HepG2 (cell line): ENCODE results near the gene ZBTB48. TPM values are rescaled to one million over a fixed set of nuclear protein-coding genes. Genes with fewer than 3 reads are reported as not detected.

ENCODE experiments used
- ARID3A ChIP-seq: IDR thresholded peaks from 2 replicates; pipeline ENCODE4 v1.6.1; 2012; ENCODE audit warnings: low read depth, low read length, improper control_type of control experiment
- GPN1 ChIP-seq: sonication (generic); formaldehyde crosslinking; IDR thresholded peaks from 2 replicates; pipeline ENCODE4 v1.5.1; 2020; ENCODE audit warnings: missing genetic modification reagents, borderline replicate concordance
- ISX ChIP-seq: sonication (generic); formaldehyde crosslinking; conservative IDR thresholded peaks from 2 replicates; pipeline ENCODE4 v1.5.0; 2020; ENCODE audit warnings: missing genetic modification reagents
- KAT8 ChIP-seq: IDR thresholded peaks from 2 replicates; pipeline ENCODE4 v1.6.1; 2016; ENCODE audit warnings: missing genetic modification reagents, missing compliant biosample characterization
- MAFF ChIP-seq: IDR thresholded peaks from 2 replicates; pipeline ENCODE4 v1.6.1; 2011; ENCODE audit warnings: low read depth, low read length, improper control_type of control experiment
- MXD4 ChIP-seq: IDR thresholded peaks from 2 replicates; pipeline ENCODE4 v1.6.1; 2016; ENCODE audit warnings: mild to moderate bottlenecking, missing biosample characterization, missing genetic modification reagents
- NR2F1 ChIP-seq, 2 experiments: fragments of 450-650 bp in 1 of 2; formaldehyde crosslinking in 1 of 2; IDR thresholded peaks; 2 replicates each; pipeline versions ENCODE4 v1.5.0 to v1.6.1; 2016 to 2020; ENCODE audit warnings: mild to moderate bottlenecking in 1 of 2, missing compliant biosample characterization in 1 of 2, missing genetic modification reagents in 1 of 2, moderate library complexity in 1 of 2
- PLSCR1 ChIP-seq: sonication (generic); formaldehyde crosslinking; IDR thresholded peaks from 2 replicates; pipeline ENCODE4 v1.5.0; 2020; ENCODE audit warnings: missing genetic modification reagents, mild to moderate bottlenecking, borderline replicate concordance
- SALL1 ChIP-seq: sonication (generic); formaldehyde crosslinking; IDR thresholded peaks from 2 replicates; pipeline ENCODE4 v1.8.0; 2022; ENCODE audit warnings: mild to moderate bottlenecking, missing genetic modification reagents
- SAP130 ChIP-seq: IDR thresholded peaks from 2 replicates; pipeline ENCODE4 v1.6.1; 2016; ENCODE audit warnings: low read depth
- SIX1 ChIP-seq: sonication (generic); formaldehyde crosslinking; IDR thresholded peaks from 2 replicates; pipeline ENCODE4 v1.4.0; 2020; ENCODE audit warnings: missing genetic modification reagents, borderline replicate concordance
- SIX4 ChIP-seq: sonication (generic); formaldehyde crosslinking; IDR thresholded peaks from 2 replicates; pipeline ENCODE4 v1.4.0; 2020; ENCODE audit warnings: missing genetic modification reagents
- SP140L ChIP-seq: sonication (generic); formaldehyde crosslinking; IDR thresholded peaks from 2 replicates; pipeline ENCODE4 v1.4.0; 2020; ENCODE audit warnings: missing genetic modification reagents, borderline replicate concordance
- TFE3 ChIP-seq: IDR thresholded peaks from 2 replicates; pipeline ENCODE4 v1.6.1; 2016
- THAP11 ChIP-seq: IDR thresholded peaks from 2 replicates; pipeline ENCODE4 v1.6.1; 2016; ENCODE audit warnings: missing biosample characterization, missing genetic modification reagents
- ZFP36L2 ChIP-seq: sonication (generic); formaldehyde crosslinking; IDR thresholded peaks from 2 replicates; pipeline ENCODE4 v1.4.0; 2020; ENCODE audit warnings: missing genetic modification reagents
- ZFX ChIP-seq: sonication (generic); formaldehyde crosslinking; IDR thresholded peaks from 2 replicates; pipeline ENCODE4 v1.4.0; 2020; ENCODE audit warnings: mild to moderate bottlenecking, low read depth, missing genetic modification reagents, moderate library complexity
- ZNF124 ChIP-seq: sonication (generic); formaldehyde crosslinking; IDR thresholded peaks from 2 replicates; pipeline ENCODE4 v1.4.0; 2020; ENCODE audit warnings: missing genetic modification reagents
- ZNF430 ChIP-seq: sonication (generic); formaldehyde crosslinking; IDR thresholded peaks from 2 replicates; pipeline ENCODE4 v1.9.0; 2021; ENCODE audit warnings: mild to moderate bottlenecking, missing genetic modification reagents
- ZNF776 ChIP-seq: sonication (generic); formaldehyde crosslinking; IDR thresholded peaks from 2 replicates; pipeline ENCODE4 v1.4.0; 2020; ENCODE audit warnings: mild to moderate bottlenecking, missing genetic modification reagents
- polyA plus RNA-seq, 8 experiments: library from polyadenylated mRNA; depleted of rRNA in 3 of 8; stranded (reverse) in 7 of 8; unstranded in 1 of 8; fragments of >200 nt; fragmentation: Illumina TruSeq in 4 of 8; extraction: Trizol in 4 of 8; gene quantifications; 2 replicates each; pipeline versions ENCODE4 v1.2.1 to v1.2.3, GENCODE V29; 2011 to 2016; ENCODE audit warnings: low read depth in 4 of 8, missing spikeins in 1 of 8, mixed read lengths in 1 of 8; ENCODE audit not compliant: insufficient read depth in 1 of 8
- total RNA-seq, 5 experiments: library from RNA; depleted of rRNA; stranded (reverse); fragments of >200 nt; fragmentation: Illumina TruSeq; extraction: Trizol; gene quantifications; 2 replicates each; pipeline ENCODE4 v1.2.3, GENCODE V29; 2016; ENCODE audit warnings: low read depth in 1 of 5
- TF ChIP-seq, protein P1 (sequence below): IDR thresholded peaks from 2 replicates; pipeline ENCODE4 v1.6.1; 2016; ENCODE audit warnings: missing compliant biosample characterization, missing genetic modification reagents, borderline replicate concordance
- TF ChIP-seq, protein P2 (sequence below): sonication (generic); formaldehyde crosslinking; IDR thresholded peaks from 2 replicates; pipeline ENCODE4 v1.9.0; 2022; ENCODE audit warnings: missing genetic modification reagents, mild to moderate bottlenecking, borderline replicate concordance
- TF ChIP-seq, protein P3 (sequence below): sonication (generic); formaldehyde crosslinking; IDR thresholded peaks from 2 replicates; pipeline ENCODE4 v1.4.0; 2020; ENCODE audit warnings: missing genetic modification reagents

ZBTB48 gene
- total and polyA plus RNA-seq, 2 of the 13 experiments (the other 11 are each of a cell fraction or from before 2014, with no cell fraction given): 13.0 to 17.1 TPM

DNA sequence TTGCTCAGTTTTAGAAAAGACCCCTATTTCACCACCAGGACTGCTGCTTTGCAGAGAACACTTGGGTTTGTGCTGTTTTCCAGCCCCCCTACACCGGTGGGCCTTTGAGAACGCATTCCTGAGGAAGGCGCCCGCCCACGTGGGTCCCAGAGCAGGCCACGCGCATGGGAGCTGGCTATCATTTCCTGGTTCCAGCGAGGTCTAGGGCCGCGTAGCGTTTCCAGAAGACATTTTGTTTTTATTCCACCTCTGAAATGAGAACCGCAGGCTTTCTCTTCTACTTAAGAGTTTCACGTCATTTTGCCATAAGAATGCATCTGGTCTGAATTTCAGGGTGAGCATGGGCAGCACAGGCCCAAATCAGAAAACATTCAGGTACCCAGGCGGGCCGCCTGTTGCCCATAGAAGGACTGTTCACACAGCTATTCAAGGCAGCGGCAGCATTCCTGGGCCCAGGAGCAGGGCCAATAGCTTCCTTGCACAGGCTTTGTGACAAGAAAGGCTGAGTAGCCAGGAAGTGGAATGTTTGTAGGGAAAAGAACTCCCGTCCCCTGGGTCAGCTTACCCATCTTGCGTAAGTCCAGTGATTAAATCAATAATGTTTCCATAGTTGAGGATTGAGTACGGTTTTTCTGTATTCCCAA is 24.2 kb downstream of the ZBTB48 start (continued):
- TF ChIP-seq, protein P1, sequence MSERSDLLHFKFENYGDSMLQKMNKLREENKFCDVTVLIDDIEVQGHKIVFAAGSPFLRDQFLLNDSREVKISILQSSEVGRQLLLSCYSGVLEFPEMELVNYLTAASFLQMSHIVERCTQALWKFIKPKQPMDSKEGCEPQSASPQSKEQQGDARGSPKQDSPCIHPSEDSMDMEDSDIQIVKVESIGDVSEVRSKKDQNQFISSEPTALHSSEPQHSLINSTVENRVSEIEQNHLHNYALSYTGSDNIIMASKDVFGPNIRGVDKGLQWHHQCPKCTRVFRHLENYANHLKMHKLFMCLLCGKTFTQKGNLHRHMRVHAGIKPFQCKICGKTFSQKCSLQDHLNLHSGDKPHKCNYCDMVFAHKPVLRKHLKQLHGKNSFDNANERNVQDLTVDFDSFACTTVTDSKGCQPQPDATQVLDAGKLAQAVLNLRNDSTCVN: no peak
- TF ChIP-seq, protein P2, sequence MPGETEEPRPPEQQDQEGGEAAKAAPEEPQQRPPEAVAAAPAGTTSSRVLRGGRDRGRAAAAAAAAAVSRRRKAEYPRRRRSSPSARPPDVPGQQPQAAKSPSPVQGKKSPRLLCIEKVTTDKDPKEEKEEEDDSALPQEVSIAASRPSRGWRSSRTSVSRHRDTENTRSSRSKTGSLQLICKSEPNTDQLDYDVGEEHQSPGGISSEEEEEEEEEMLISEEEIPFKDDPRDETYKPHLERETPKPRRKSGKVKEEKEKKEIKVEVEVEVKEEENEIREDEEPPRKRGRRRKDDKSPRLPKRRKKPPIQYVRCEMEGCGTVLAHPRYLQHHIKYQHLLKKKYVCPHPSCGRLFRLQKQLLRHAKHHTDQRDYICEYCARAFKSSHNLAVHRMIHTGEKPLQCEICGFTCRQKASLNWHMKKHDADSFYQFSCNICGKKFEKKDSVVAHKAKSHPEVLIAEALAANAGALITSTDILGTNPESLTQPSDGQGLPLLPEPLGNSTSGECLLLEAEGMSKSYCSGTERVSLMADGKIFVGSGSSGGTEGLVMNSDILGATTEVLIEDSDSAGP (CRISPR knock-in tag): no peak
- TF ChIP-seq SIX1 (peak; percentile 97), ZNF430 (CRISPR knock-in tag) (peak; percentile 78), ISX (CRISPR knock-in tag) (no peak), NR2F1 (CRISPR knock-in tag; IDR thresholded peaks at IDR 0.05) (0 out of 4 replicates have a peak, but pooled peaks of 1 of the 2 experiments have one; percentile 25), SP140L (CRISPR knock-in tag) (no peak; the same call in 1 of the 2 replicates), PLSCR1 (CRISPR knock-in tag) (no peak), TFE3 (CRISPR knock-in tag) (peak; percentile 22; the same call in 1 of the 2 replicates), ZNF776 (CRISPR knock-in tag) (no peak), SAP130 (CRISPR knock-in tag) (peak; percentile 88), SIX4 (CRISPR knock-in tag) (peak; percentile 88), MAFF (peak; percentile 59), MXD4 (CRISPR knock-in tag) (no peak), ZNF124 (peak; percentile 77; the same call in 1 of the 2 replicates), SALL1 (CRISPR knock-in tag) (peak; percentile 83), THAP11 (CRISPR knock-in tag) (peak; percentile 84), ZFX (CRISPR knock-in tag) (peak; percentile 90), GPN1 (no peak), KAT8 (CRISPR knock-in tag) (peak; percentile 76), ARID3A (peak; percentile 99), ZFP36L2 (CRISPR knock-in tag) (no peak)
- TF ChIP-seq, protein P3, sequence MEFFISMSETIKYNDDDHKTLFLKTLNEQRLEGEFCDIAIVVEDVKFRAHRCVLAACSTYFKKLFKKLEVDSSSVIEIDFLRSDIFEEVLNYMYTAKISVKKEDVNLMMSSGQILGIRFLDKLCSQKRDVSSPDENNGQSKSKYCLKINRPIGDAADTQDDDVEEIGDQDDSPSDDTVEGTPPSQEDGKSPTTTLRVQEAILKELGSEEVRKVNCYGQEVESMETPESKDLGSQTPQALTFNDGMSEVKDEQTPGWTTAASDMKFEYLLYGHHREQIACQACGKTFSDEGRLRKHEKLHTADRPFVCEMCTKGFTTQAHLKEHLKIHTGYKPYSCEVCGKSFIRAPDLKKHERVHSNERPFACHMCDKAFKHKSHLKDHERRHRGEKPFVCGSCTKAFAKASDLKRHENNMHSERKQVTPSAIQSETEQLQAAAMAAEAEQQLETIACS (CRISPR knock-in tag): no peak
